A549 (cell line): ENCODE measurements around the gene KRT72. TPM values are rescaled to one million over a fixed set of nuclear protein-coding genes. Genes with fewer than 3 reads are reported as not detected.

Experiments used
- ATAC-seq, 2 experiments: fragments of 200-7000 bp in 1 of 2; fragments of >200 bp in 1 of 2; cut with Nextera tagmentation in 1 of 2; cut with Tn5 transposase in 1 of 2; 3 replicates each; pipeline versions ENCODE4 v1.8.0 to v1.9.1; 2018 to 2020; ENCODE audit warnings: mild to moderate bottlenecking in 1 of 2, moderate library complexity in 1 of 2
- CTCF ChIA-PET: fragments of 300-600 bp; sonication (Branson Sonifier 250); formaldehyde crosslinking; extraction: SDS; loops from one replicate; lab custom pipeline; 2021; ENCODE audit warnings: antibody characterized with exemption, inconsistent platforms; lab: Yijun Ruan, JAX
- POLR2A ChIA-PET: fragments of 350-600 bp; formaldehyde crosslinking; extraction: SDS; loops from one replicate; lab custom pipeline; 2021; ENCODE audit warnings: antibody characterized with exemption, inconsistent platforms; lab: Yijun Ruan, JAX
- DNase-seq, 2 experiments: peaks; one replicate each; pipeline versions ENCODE4 v3.0.0 to v3.0.0-alpha.2; 2011 to 2016; ENCODE audit warnings: low read depth in 1 of 2, low spot score in 1 of 2
- FAIRE-seq: peaks from 2 replicates; lab custom pipeline; 2011; peaks lifted over from hg19 to GRCh38; lab: Jason Lieb, UNC
- H3K27ac ChIP-seq, 2 experiments: fragments of >200 bp; sonication (Bioruptor Twin); formaldehyde crosslinking; 3 replicates each; pipeline ENCODE4 v1.5.1; 2016 to 2017
- H3K4me1 ChIP-seq: fragments of >200 bp; sonication (Bioruptor Twin); formaldehyde crosslinking; 3 replicates; pipeline ENCODE4 v1.6.1; 2016
- H3K4me2 ChIP-seq: fragments of >200 bp; sonication (Bioruptor Twin); formaldehyde crosslinking; 3 replicates; pipeline ENCODE4 v1.6.1; 2016
- H3K4me3 ChIP-seq: fragments of >200 bp; sonication (Bioruptor Twin); formaldehyde crosslinking; 3 replicates; pipeline ENCODE4 v1.5.1; 2016
- H3K9me3 ChIP-seq: fragments of >200 bp; sonication (Bioruptor Twin); formaldehyde crosslinking; 3 replicates; pipeline ENCODE4 v1.6.1; 2016
- CHD2 ChIP-seq: fragments of 150-350 bp; IDR thresholded peaks from 2 replicates; pipeline ENCODE4 v1.6.1; 2014; ENCODE audit warnings: low read length; ENCODE audit not compliant: partially characterized antibody
- CHD4 ChIP-seq: fragments of 200-600 bp; sonication (generic); IDR thresholded peaks from 2 replicates; pipeline ENCODE4 v1.6.1; 2016; ENCODE audit warnings: antibody characterized with exemption, mild to moderate bottlenecking, borderline replicate concordance
- EHMT2 ChIP-seq: fragments of 200-600 bp; sonication (generic); IDR thresholded peaks from 2 replicates; pipeline ENCODE4 v1.6.1; 2016; ENCODE audit warnings: antibody characterized with exemption, low read depth, mild to moderate bottlenecking, moderate library complexity
- FOSB ChIP-seq: fragments of 250-450 bp; sonication (Bioruptor Pico); IDR thresholded peaks from 2 replicates; pipeline ENCODE4 v1.5.0; 2020; ENCODE audit warnings: mild to moderate bottlenecking, moderate library complexity
- FOSL2 ChIP-seq, 2 experiments: fragments of 450-650 bp in 1 of 2; fragments of >200 bp in 1 of 2; sonication (Bioruptor Twin) in 1 of 2; formaldehyde crosslinking; IDR thresholded peaks; 2 replicates each; pipeline versions ENCODE4 v1.5.0 to v1.6.1; 2016 to 2020; ENCODE audit warnings: mild to moderate bottlenecking in 1 of 2, moderate library complexity in 1 of 2
- FOXS1 ChIP-seq: fragments of 250-450 bp; sonication (Bioruptor Pico); IDR thresholded peaks from 2 replicates; pipeline ENCODE4 v1.5.0; 2020; ENCODE audit warnings: mild to moderate bottlenecking, moderate library complexity
- HEYL ChIP-seq: fragments of 250-450 bp; sonication (Bioruptor Pico); IDR thresholded peaks from 2 replicates; pipeline ENCODE4 v1.8.0; 2021; ENCODE audit warnings: mild to moderate bottlenecking, moderate library complexity
- HOXB13 ChIP-seq: fragments of 250-450 bp; sonication (Bioruptor Pico); IDR thresholded peaks from 2 replicates; pipeline ENCODE4 v1.5.0; 2020; ENCODE audit warnings: low read depth, mild to moderate bottlenecking, moderate library complexity
- HOXB5 ChIP-seq: fragments of 250-450 bp; sonication (Bioruptor Pico); IDR thresholded peaks from 2 replicates; pipeline ENCODE4 v1.5.0; 2020; ENCODE audit warnings: mild to moderate bottlenecking, moderate library complexity
- JUNB ChIP-seq: fragments of >200 bp; sonication (Bioruptor Twin); formaldehyde crosslinking; IDR thresholded peaks from 2 replicates; pipeline ENCODE4 v1.6.1; 2016
- KDM5A ChIP-seq: fragments of 200-600 bp; sonication (generic); IDR thresholded peaks from 2 replicates; pipeline ENCODE4 v1.6.1; 2016; ENCODE audit warnings: antibody characterized with exemption, mild to moderate bottlenecking
- MYC ChIP-seq: IDR thresholded peaks from 2 replicates; pipeline ENCODE4 v1.6.1; 2012; ENCODE audit warnings: mild to moderate bottlenecking, inconsistent platforms, low read length, improper control_type of control experiment, borderline replicate concordance
- NFE2L2 ChIP-seq: fragments of 150-350 bp; conservative IDR thresholded peaks from 2 replicates; pipeline ENCODE4 v1.6.1; 2014; ENCODE audit warnings: low read length
- NPAS2 ChIP-seq: fragments of 250-450 bp; sonication (Bioruptor Pico); IDR thresholded peaks from 2 replicates; pipeline ENCODE4 v1.8.0; 2022; ENCODE audit warnings: mild to moderate bottlenecking, moderate library complexity, borderline replicate concordance
- POLR2AphosphoS2 ChIP-seq: conservative IDR thresholded peaks from 2 replicates; pipeline ENCODE4 v1.6.1; 2012; ENCODE audit warnings: low read length, improper control_type of control experiment, inconsistent platforms
- RAD21 ChIP-seq, 2 experiments: fragments of >200 bp in 1 of 2; sonication (Bioruptor Twin) in 1 of 2; formaldehyde crosslinking in 1 of 2; IDR thresholded peaks in 1 of 2; conservative IDR thresholded peaks in 1 of 2; 2 replicates in 1 of 2; 3 replicates in 1 of 2; pipeline ENCODE4 v1.6.1; 2012 to 2018; ENCODE audit warnings: inconsistent platforms in 1 of 2
- RARB ChIP-seq: fragments of 250-450 bp; sonication (Bioruptor Pico); IDR thresholded peaks from 2 replicates; pipeline ENCODE4 v1.8.0; 2021; ENCODE audit warnings: mild to moderate bottlenecking, moderate library complexity
- RCOR1 ChIP-seq: fragments of 150-350 bp; IDR thresholded peaks from 2 replicates; pipeline ENCODE4 v1.6.1; 2014; ENCODE audit warnings: antibody characterized with exemption, low read length, low read depth
- RFX5 ChIP-seq: fragments of 450-650 bp; IDR thresholded peaks from 2 replicates; pipeline ENCODE4 v1.7.1; 2014; ENCODE audit warnings: antibody characterized with exemption, mild to moderate bottlenecking, moderate library complexity
- RNF2 ChIP-seq: fragments of 200-600 bp; sonication (generic); IDR thresholded peaks from 2 replicates; pipeline ENCODE4 v1.6.1; 2016; ENCODE audit warnings: low read depth, mild to moderate bottlenecking, antibody characterized with exemption, moderate library complexity, borderline replicate concordance
- TFCP2L1 ChIP-seq: fragments of 250-450 bp; sonication (Bioruptor Pico); IDR thresholded peaks from 2 replicates; pipeline ENCODE4 v1.5.0; 2021; ENCODE audit warnings: mild to moderate bottlenecking
- TP53 ChIP-seq: fragments of 250-450 bp; sonication (Bioruptor Pico); IDR thresholded peaks from 2 replicates; pipeline ENCODE4 v1.5.0; 2021; ENCODE audit warnings: mild to moderate bottlenecking, moderate library complexity
- ZFP36 ChIP-seq: fragments of 450-650 bp; IDR thresholded peaks from 2 replicates; pipeline ENCODE4 v1.6.1; 2014; ENCODE audit warnings: borderline replicate concordance; ENCODE audit not compliant: partially characterized antibody
- ZSCAN20 ChIP-seq: fragments of 250-450 bp; sonication (Bioruptor Pico); IDR thresholded peaks from 2 replicates; pipeline ENCODE4 v1.8.0; 2022; ENCODE audit warnings: mild to moderate bottlenecking, moderate library complexity
- WGBS: methylation state at CpG from one replicate; pipeline ENCODE4 v1.1.6; 2017; ENCODE audit errors: missing lambda C conversion rate; 5-methylcytosine and 5-hydroxymethylcytosine counted together
- polyA plus RNA-seq, 4 experiments: library from polyadenylated mRNA; depleted of rRNA in 3 of 4; stranded (reverse); fragments of >200 nt; fragmentation: RNase III in 1 of 4; extraction: RNeasy Plus Mini Kit Qiagen cat#74134 plus additional on column Dnase treatment in 1 of 4; gene quantifications; 2 replicates in 3 of 4; 3 replicates in 1 of 4; pipeline ENCODE4 v1.2.3, GENCODE V29; 2011 to 2017
- TF ChIP-seq, protein P1 (sequence below): fragments of 250-450 bp; sonication (Bioruptor Pico); IDR thresholded peaks from 2 replicates; pipeline ENCODE4 v1.5.0; 2020; ENCODE audit warnings: low read depth, mild to moderate bottlenecking, moderate library complexity
- TF ChIP-seq, protein P2 (sequence below): IDR thresholded peaks from 2 replicates; pipeline ENCODE4 v1.6.1; 2012
- TF ChIP-seq, protein P3 (sequence below): IDR thresholded peaks from 2 replicates; pipeline ENCODE4 v1.6.1; 2012
- TF ChIP-seq, protein P4 (sequence below): fragments of 450-650 bp; IDR thresholded peaks from 2 replicates; pipeline ENCODE4 v1.6.1; 2014; ENCODE audit warnings: antibody characterized with exemption

Gene KRT72
- polyA plus RNA-seq, 2 of the 4 experiments (the other 2 are of a cell fraction): not detected

DNA sequence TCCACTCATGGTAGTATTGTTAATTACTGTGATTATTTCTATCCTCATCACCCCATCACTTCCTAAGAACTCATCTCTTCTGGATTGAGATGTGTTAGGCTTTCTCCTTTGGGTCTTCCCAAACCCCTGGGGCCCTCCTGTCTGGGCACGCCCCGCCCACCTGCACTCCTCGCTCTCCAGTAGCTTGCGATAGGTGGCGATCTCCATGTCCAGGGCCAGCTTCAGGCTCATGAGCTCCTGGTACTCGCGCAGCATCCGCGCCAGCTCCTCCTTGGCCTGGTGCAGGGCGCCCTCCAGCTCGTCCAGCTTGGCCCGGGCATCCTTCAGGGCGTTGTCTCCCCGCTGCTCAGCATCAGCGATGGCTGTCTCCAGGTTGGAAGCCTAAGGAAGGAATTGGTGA, 55.1 kb downstream of the KRT72 start:
- H3K9me3 ChIP-seq: no peaks in the 10 kb centered on the region
- H3K27ac ChIP-seq: no peak overlapping the region
- no peak overlapping the region for H3K4me3 ChIP-seq
- peaks cover 2% of the 10 kb centered on the region; the same call in 1 of the 3 replicates for H3K4me1 ChIP-seq
- TF ChIP-seq CHD4 (no peak), RAD21 (conservative IDR thresholded peaks at IDR 0.05 in 1 of 2, IDR thresholded peaks at IDR 0.05 in 1 of 2) (no peak), NPAS2 (CRISPR knock-in tag) (no peak), TFCP2L1 (no peak)
- ATAC-seq (no peak; a peak in 1 of 6 replicates), FAIRE-seq (no peak), DNase-seq (no peak)
- no peak overlapping the region for H3K4me2 ChIP-seq
- ChIA-PET POLR2A (no interaction called here), CTCF (interaction anchor here (0.9 to 2.6 kb wide), 8 partner anchors 8 to 334 kb away, joined by 3 to 10 read pairs (median 5); no protein-coding TSS in a partner anchor)
- WGBS: 78% methylated on average over 15 of the region's 15 CpGs

DNA sequence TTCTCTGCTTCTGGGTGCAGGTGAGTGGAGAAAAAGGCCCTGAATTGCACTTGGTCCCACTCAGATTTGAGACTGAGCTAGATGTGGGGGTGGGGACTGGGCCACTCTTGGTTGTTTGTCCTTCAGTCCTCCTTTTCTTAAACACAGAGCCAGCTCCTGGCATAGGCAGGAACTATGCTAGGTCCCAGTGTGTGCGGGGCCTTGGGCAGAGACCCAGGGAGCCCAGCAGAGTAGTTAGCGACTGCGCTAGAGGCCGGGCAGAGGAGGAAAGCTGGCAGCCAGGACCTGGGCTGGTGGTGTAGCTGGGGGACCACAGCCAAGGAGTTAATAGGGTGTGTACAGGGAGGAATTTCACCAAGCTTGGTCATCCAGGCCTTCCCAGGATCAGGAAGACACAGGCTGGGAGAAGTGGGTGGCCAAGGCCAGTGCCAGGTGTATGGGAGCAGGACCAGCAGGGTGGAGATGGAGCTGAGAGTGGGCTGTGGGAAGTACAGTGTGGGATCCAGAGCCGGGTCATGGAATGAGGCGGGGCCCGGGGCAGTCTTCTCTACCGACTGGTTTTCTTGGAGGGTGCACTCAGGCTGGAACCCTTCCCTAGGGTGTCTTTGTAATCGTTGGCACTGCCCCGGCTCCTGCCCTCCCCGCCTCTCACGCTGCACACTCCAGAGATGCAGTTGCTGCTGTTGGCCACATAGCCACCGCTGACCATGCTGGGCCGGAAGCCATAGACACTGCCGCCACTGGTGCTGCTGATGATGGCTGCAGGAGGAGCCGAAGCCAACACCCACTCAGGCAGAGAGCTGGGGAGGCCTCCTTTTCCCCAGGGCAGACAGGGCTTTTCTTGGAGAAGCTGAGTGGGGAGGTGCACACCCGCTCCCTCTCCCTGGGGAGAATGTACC, 57.0 kb downstream of the KRT72 start:
- TF ChIP-seq, protein P1, sequence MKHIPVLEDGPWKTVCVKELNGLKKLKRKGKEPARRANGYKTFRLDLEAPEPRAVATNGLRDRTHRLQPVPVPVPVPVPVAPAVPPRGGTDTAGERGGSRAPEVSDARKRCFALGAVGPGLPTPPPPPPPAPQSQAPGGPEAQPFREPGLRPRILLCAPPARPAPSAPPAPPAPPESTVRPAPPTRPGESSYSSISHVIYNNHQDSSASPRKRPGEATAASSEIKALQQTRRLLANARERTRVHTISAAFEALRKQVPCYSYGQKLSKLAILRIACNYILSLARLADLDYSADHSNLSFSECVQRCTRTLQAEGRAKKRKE (CRISPR knock-in tag): no peak
- TF ChIP-seq CHD2 (no peak), EHMT2 (no peak), RNF2 (no peak), HOXB13 (no peak), KDM5A (no peak), FOSL2 (IDR thresholded peaks at IDR 0.05) (no peak), FOSL2 (CRISPR knock-in tag; IDR thresholded peaks at IDR 0.05) (no peak), TP53 (CRISPR knock-in tag) (no peak), FOXS1 (CRISPR knock-in tag) (no peak), ZFP36 (no peak), MYC (no peak), HOXB5 (CRISPR knock-in tag) (no peak), FOSB (CRISPR knock-in tag) (no peak)
- TF ChIP-seq, protein P2, sequence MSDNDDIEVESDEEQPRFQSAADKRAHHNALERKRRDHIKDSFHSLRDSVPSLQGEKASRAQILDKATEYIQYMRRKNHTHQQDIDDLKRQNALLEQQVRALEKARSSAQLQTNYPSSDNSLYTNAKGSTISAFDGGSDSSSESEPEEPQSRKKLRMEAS: no peak
- no peak overlapping the region for H3K4me3 ChIP-seq
- ATAC-seq (peak in 1 of 2 experiments; percentile 68; a peak in 3 of 6 replicates), FAIRE-seq (no peak), DNase-seq (peak; percentile 18 to 21)
- no peaks in the 10 kb centered on the region for H3K9me3 ChIP-seq
- H3K4me2 ChIP-seq: no peak overlapping the region
- POLR2A ChIA-PET: no interaction called here
- CTCF ChIA-PET: interaction anchor here (0.7 to 2.6 kb wide), 5 partner anchors 9 to 336 kb away, joined by 3 to 10 read pairs (median 5); no protein-coding TSS in a partner anchor
- 84% methylated on average over 14 of the region's 17 CpGs for WGBS
- no peak overlapping the region for H3K27ac ChIP-seq
- H3K4me1 ChIP-seq: peaks cover 12% of the 10 kb centered on the region

DNA sequence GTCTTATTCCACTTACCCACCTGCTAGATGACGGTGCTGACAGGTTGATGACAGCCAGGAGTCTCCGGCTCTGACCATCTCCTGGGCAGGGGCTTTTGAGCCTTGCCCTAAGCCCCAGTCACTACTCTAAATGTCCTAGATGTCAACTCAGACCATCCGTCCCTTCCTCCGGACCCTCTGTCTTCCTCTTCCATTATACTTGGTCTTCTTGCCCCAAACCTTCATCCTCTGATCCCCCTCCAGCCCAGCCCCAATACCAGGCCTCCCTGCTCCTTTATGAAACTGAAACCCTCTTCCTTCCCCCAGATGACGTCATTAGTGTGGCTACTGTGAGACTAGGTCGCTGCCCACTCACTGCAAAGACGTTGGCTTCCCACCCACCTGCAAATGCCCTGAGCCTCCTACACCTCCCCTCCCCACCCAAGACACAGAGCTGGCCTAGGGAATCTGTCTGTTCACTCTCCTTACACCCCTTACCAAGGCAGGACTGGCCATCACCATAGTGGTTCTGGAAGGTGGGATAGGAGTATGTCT, 58.4 kb downstream of the KRT72 start:
- H3K4me1 ChIP-seq: peaks cover 23% of the 10 kb centered on the region
- WGBS: 65% methylated on average over 7 of the region's 7 CpGs
- DNase-seq (no peak), FAIRE-seq (no peak), ATAC-seq (no peak)
- ChIA-PET POLR2A (no interaction called here), CTCF (interaction anchor here (2.0 kb wide), 1 partner anchor 40 kb away, joined by 5 read pairs; no protein-coding TSS in a partner anchor)
- H3K4me2 ChIP-seq: no peak overlapping the region
- no peak overlapping the region for H3K4me3 ChIP-seq
- H3K27ac ChIP-seq: no peak overlapping the region
- H3K9me3 ChIP-seq: no peaks in the 10 kb centered on the region
- TF ChIP-seq FOSL2 (IDR thresholded peaks at IDR 0.05): no peak
- TF ChIP-seq FOSL2 (CRISPR knock-in tag; IDR thresholded peaks at IDR 0.05): no peak
- no peak for TF ChIP-seq NFE2L2
- no peak for TF ChIP-seq POLR2AphosphoS2
- TF ChIP-seq RFX5: no peak
- TF ChIP-seq RARB (CRISPR knock-in tag): no peak
- TF ChIP-seq ZSCAN20 (CRISPR knock-in tag): no peak
- TF ChIP-seq, protein P3, sequence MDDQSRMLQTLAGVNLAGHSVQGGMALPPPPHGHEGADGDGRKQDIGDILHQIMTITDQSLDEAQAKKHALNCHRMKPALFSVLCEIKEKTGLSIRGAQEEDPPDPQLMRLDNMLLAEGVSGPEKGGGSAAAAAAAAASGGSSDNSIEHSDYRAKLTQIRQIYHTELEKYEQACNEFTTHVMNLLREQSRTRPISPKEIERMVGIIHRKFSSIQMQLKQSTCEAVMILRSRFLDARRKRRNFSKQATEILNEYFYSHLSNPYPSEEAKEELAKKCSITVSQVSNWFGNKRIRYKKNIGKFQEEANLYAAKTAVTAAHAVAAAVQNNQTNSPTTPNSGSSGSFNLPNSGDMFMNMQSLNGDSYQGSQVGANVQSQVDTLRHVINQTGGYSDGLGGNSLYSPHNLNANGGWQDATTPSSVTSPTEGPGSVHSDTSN: no peak
- TF ChIP-seq, protein P2: no peak
- TF ChIP-seq ZFP36: no peak
- no peak for TF ChIP-seq JUNB
- TF ChIP-seq, protein P4, sequence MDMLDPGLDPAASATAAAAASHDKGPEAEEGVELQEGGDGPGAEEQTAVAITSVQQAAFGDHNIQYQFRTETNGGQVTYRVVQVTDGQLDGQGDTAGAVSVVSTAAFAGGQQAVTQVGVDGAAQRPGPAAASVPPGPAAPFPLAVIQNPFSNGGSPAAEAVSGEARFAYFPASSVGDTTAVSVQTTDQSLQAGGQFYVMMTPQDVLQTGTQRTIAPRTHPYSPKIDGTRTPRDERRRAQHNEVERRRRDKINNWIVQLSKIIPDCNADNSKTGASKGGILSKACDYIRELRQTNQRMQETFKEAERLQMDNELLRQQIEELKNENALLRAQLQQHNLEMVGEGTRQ: no peak
- TF ChIP-seq HEYL (CRISPR knock-in tag): no peak
- no peak for TF ChIP-seq RCOR1
